K562 (cell line): ENCODE measurements around the gene CD38.

ENCODE experiments used
- BRD4 ChIP-seq: fragments of 200-600 bp; sonication (generic); IDR thresholded peaks from 2 replicates; pipeline ENCODE4 v1.6.1; 2017; ENCODE audit warnings: inconsistent platforms
- CTCF ChIP-seq, 3 experiments: IDR thresholded peaks in 2 of 3; conservative IDR thresholded peaks in 1 of 3; 2 replicates each; pipeline ENCODE4 v1.5.1; 2011 to 2012; ENCODE audit warnings: low read length in 3 of 3, mild to moderate bottlenecking in 3 of 3, control low read depth in 2 of 3, improper control_type of control experiment in 1 of 3, inconsistent platforms in 1 of 3, low read depth in 1 of 3, mixed read lengths in 1 of 3, moderate library complexity in 1 of 3; ENCODE audit not compliant: insufficient read depth in 2 of 3
- ESRRA ChIP-seq: fragments of 450-650 bp; IDR thresholded peaks from 2 replicates; pipeline ENCODE4 v1.6.1; 2014; ENCODE audit warnings: low read depth, mild to moderate bottlenecking, moderate library complexity, borderline replicate concordance
- FOXK2 ChIP-seq, 2 experiments: fragments of 450-650 bp; IDR thresholded peaks in 1 of 2; conservative IDR thresholded peaks in 1 of 2; 2 replicates each; pipeline ENCODE4 v1.6.1; 2016; ENCODE audit warnings: low read depth in 2 of 2, mild to moderate bottlenecking in 1 of 2
- HNRNPL ChIP-seq: fragments of 200-400 bp; formaldehyde crosslinking; IDR thresholded peaks from 2 replicates; pipeline ENCODE4 v1.6.1; 2017; ENCODE audit warnings: low read depth, mild to moderate bottlenecking, low read length
- MECOM ChIP-seq: fragments of 250-450 bp; sonication (Bioruptor Pico); IDR thresholded peaks from 2 replicates; pipeline ENCODE4 v1.8.0; 2022; ENCODE audit warnings: inconsistent platforms
- RNF2 ChIP-seq: sonication (generic); IDR thresholded peaks from 2 replicates; pipeline ENCODE4 v1.6.1; 2016
- YY1 ChIP-seq, 3 experiments: IDR thresholded peaks; 2 replicates each; pipeline ENCODE4 v1.6.1; 2011; ENCODE audit warnings: low read length in 2 of 3, mild to moderate bottlenecking in 2 of 3, moderate library complexity in 2 of 3, borderline replicate concordance in 1 of 3, control low read depth in 1 of 3, low read depth in 1 of 3; ENCODE audit not compliant: insufficient read depth in 3 of 3, insufficient replicate concordance in 2 of 3, control insufficient read depth in 1 of 3, insufficient read length in 1 of 3; ENCODE audit errors: extremely low read depth in 1 of 3
- TF ChIP-seq, protein P1 (sequence below), 2 experiments: fragments of 450-650 bp; IDR thresholded peaks; 2 replicates each; pipeline ENCODE4 v1.6.1; 2016; ENCODE audit warnings: mild to moderate bottlenecking in 2 of 2, borderline replicate concordance in 1 of 2, low read depth in 1 of 2, moderate library complexity in 1 of 2

GRCh38 chr4:15744016-15744545 is 34.0 kb upstream of the CD38 start:
- no peak for TF ChIP-seq CTCF (IDR thresholded peaks at IDR 0.05 in 2 of 3, conservative IDR thresholded peaks at IDR 0.05 in 1 of 3; ENCODE audit: insufficient read depth in 2 of 3, low read depth in 1 of 3, low read length in 3 of 3)
- TF ChIP-seq RNF2: no peak
- TF ChIP-seq, protein P1, sequence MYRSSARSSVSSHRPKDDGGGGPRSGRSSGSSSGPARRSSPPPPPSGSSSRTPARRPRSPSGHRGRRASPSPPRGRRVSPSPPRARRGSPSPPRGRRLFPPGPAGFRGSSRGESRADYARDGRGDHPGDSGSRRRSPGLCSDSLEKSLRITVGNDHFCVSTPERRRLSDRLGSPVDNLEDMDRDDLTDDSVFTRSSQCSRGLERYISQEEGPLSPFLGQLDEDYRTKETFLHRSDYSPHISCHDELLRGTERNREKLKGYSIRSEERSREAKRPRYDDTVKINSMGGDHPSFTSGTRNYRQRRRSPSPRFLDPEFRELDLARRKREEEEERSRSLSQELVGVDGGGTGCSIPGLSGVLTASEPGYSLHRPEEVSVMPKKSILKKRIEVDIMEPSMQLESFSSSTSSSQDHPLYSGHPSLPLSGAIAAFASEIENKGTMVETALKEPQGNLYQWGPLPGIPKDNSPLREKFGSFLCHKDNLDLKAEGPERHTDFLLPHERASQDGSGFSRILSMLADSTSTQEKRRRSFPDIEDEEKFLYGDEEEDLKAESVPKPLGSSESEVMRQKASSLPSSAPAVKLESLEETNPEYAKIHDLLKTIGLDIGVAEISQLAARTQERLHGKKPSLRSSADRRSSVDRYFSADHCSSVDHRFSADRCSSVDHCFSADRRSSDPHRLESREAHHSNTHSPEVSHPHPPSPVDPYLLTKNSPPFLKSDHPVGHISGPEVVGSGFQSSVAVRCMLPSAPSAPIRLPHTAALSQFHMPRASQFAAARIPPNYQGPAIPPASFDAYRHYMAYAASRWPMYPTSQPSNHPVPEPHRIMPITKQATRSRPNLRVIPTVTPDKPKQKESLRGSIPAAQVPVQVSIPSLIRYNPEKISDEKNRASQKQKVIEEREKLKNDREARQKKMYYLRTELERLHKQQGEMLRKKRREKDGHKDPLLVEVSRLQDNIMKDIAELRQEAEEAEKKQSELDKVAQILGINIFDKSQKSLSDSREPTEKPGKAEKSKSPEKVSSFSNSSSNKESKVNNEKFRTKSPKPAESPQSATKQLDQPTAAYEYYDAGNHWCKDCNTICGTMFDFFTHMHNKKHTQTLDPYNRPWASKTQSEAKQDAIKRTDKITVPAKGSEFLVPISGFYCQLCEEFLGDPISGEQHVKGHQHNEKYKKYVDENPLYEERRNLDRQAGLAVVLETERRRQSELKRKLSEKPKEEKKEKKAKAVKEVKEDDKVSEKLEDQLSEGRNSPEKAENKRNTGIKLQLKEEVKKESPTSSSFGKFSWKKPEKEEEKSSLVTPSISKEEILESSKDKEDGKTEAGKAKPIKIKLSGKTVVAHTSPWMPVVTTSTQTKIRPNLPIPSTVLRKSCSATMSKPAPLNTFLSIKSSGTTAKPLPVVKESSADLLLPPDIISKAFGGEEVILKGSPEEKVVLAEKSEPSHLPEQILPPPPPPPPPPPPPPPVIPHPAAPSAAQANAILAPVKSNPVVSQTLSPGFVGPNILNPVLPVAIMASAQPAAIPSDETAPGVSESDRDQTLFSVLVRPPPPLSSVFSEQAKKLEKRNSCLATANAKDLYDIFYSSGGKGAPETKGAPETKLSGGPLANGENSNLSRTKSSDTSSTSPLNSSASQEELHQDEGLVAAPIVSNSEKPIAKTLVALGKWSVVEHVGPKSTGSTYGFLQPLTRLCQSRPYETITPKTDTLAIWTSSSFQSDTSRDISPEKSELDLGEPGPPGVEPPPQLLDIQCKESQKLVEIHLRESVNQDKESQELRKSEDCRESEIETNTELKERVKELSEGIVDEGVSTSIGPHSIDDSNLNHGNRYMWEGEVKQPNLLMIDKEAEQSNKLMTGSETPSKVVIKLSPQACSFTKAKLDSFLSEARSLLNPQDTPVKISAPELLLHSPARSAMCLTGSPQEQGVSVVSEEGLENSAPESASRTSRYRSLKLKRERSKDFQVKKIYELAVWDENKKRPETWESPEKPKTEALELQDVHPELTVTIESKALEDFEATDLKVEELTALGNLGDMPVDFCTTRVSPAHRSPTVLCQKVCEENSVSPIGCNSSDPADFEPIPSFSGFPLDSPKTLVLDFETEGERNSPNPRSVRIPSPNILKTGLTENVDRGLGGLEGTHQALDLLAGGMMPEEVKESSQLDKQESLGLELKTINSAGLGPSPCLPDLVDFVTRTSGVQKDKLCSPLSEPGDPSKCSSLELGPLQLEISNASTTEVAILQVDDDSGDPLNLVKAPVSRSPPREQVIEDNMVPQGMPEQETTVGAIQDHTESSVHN (IDR thresholded peaks at IDR 0.05; ENCODE audit: borderline replicate concordance in 1 of 2, low read depth in 1 of 2): no peak
- no peak for TF ChIP-seq BRD4
- no peak for TF ChIP-seq YY1 (IDR thresholded peaks at IDR 0.05; ENCODE audit: borderline replicate concordance in 1 of 3, control insufficient read depth in 1 of 3, extremely low read depth in 1 of 3, insufficient read depth in 3 of 3, insufficient read length in 1 of 3, insufficient replicate concordance in 2 of 3, low read depth in 1 of 3, low read length in 2 of 3)
- TF ChIP-seq FOXK2 (conservative IDR thresholded peaks at IDR 0.05 in 1 of 2, IDR thresholded peaks at IDR 0.05 in 1 of 2; ENCODE audit: low read depth in 2 of 2): no peak
- no peak for TF ChIP-seq MECOM (CRISPR knock-in tag)
- TF ChIP-seq HNRNPL: no peak
- no peak for TF ChIP-seq ESRRA
